ENCODE measurements around the gene RAD23A. TPM values are rescaled to one million over a fixed set of nuclear protein-coding genes. Genes with fewer than 3 reads are reported as not detected.

RAD23A gene
- total and polyA plus RNA-seq, 9 of the 15 experiments (the other 6 are each of a cell fraction or from before 2014, with no cell fraction given), result 9.5 to 181 (median 101) TPM

GRCh38 chr19:12937093-12937926 is 8.4 kb upstream of the RAD23A start (continued):
- TF ChIP-seq CUX1 (CRISPR knock-in tag; IDR thresholded peaks at IDR 0.05), result no peak
- TF ChIP-seq USF2 (CRISPR knock-in tag; IDR thresholded peaks at IDR 0.05), result peak; percentile 64; the same call in 1 of the 2 replicates
- peak; percentile 12; the same call in 1 of the 2 replicates for TF ChIP-seq TOE1 (IDR thresholded peaks at IDR 0.05; ENCODE audit: borderline replicate concordance)
- TF ChIP-seq TOE1 (CRISPR knock-in tag; IDR thresholded peaks at IDR 0.05; ENCODE audit: borderline replicate concordance, low read depth), result no peak
- no peak for TF ChIP-seq HMGXB4 (CRISPR knock-in tag; IDR thresholded peaks at IDR 0.05)
- peak; percentile 5; the same call in 1 of the 2 replicates for TF ChIP-seq EP300 (IDR thresholded peaks at IDR 0.05; ENCODE audit: low read length)
- 0 out of 2 replicates have a peak, but pooled peaks have one; percentile 18 for TF ChIP-seq CBFA2T2 (conservative IDR thresholded peaks at IDR 0.05)
- TF ChIP-seq FOXP4 (CRISPR knock-in tag; IDR thresholded peaks at IDR 0.05; ENCODE audit: borderline replicate concordance), result peak; percentile 71; the same call in 1 of the 2 replicates
- 0 out of 2 replicates have a peak, but pooled peaks have one; percentile 50 for TF ChIP-seq ZBTB7A (IDR thresholded peaks at IDR 0.05; ENCODE audit: borderline replicate concordance, control insufficient read depth, low read depth, low read length)
- peak; percentile 44; the same call in 1 of the 2 replicates for TF ChIP-seq ZNF263 (CRISPR knock-in tag; IDR thresholded peaks at IDR 0.05; ENCODE audit: borderline replicate concordance)
- peak; percentile 86 for TF ChIP-seq BHLHE40 (IDR thresholded peaks at IDR 0.05; ENCODE audit: low read length)
- TF ChIP-seq MCM7 (IDR thresholded peaks at IDR 0.05), result no peak
- no peak for TF ChIP-seq SMAD4 (CRISPR knock-in tag; conservative IDR thresholded peaks at IDR 0.05)
- TF ChIP-seq WHSC1 (IDR thresholded peaks at IDR 0.05; ENCODE audit: low read length), result no peak
- TF ChIP-seq ZNF707 (CRISPR knock-in tag; conservative IDR thresholded peaks at IDR 0.05), result no peak
- TF ChIP-seq JUNB (CRISPR knock-in tag; conservative IDR thresholded peaks at IDR 0.05), result no peak
- no peak for TF ChIP-seq SMARCB1 (IDR thresholded peaks at IDR 0.05; ENCODE audit: insufficient read length, low read depth)

Measured in K562 (cell line).